Transverse colon (tissue), 4 donors: ENCODE data around the gene DDR2.
"Not testable (repeated sequence)": the region's sequence is repeated elsewhere in the genome, so short reads cannot be mapped to it uniquely, and the experiment has no call there.

Source experiments
- CTCF ChIP-seq, 5 experiments: fragments of 200-600 bp in 3 of 5; fragments of 450-650 bp in 2 of 5; sonication (generic) in 3 of 5; IDR thresholded peaks; 1 replicate in 2 of 5; 2 replicates in 3 of 5; pipeline ENCODE4 v1.5.1; 2016 to 2017; ENCODE audit warnings: antibody characterized with exemption in 5 of 5, inconsistent platforms in 3 of 5, mild to moderate bottlenecking in 2 of 5, moderate library complexity in 1 of 5
- EP300 ChIP-seq: sonication (generic); formaldehyde crosslinking; IDR thresholded peaks from one replicate; pipeline ENCODE4 v1.6.1; 2017; ENCODE audit warnings: antibody characterized with exemption, low read depth
- POLR2A ChIP-seq: fragments of 450-650 bp; IDR thresholded peaks from one replicate; pipeline ENCODE4 v1.6.1; 2016; ENCODE audit warnings: antibody characterized with exemption, mild to moderate bottlenecking, moderate library complexity
- POLR2AphosphoS5 ChIP-seq, 3 donors: sonication (generic); formaldehyde crosslinking; IDR thresholded peaks; one replicate each; pipeline ENCODE4 v1.6.1; 2016; ENCODE audit warnings: antibody characterized with exemption in 3 of 3

- not testable (repeated sequence) for TF ChIP-seq CTCF (IDR thresholded peaks at IDR 0.05); EP300; POLR2A; POLR2AphosphoS5 (IDR thresholded peaks at IDR 0.05)
These were observed 156.5 kb downstream of the DDR2 start for GRCh38 chr1:162788783-162789182.
